IMR-90 (cell line): ENCODE measurements around the gene TMTC2.

Experiments
- MAFK ChIP-seq: IDR thresholded peaks from 2 replicates; pipeline ENCODE4 v1.6.1; 2012; ENCODE audit warnings: low read depth, low read length, improper control_type of control experiment
- MAZ ChIP-seq: IDR thresholded peaks from 2 replicates; pipeline ENCODE4 v1.6.1; 2012; ENCODE audit warnings: low read depth, mild to moderate bottlenecking, low read length, improper control_type of control experiment, moderate library complexity, borderline replicate concordance
- POLR2A ChIP-seq: IDR thresholded peaks from 2 replicates; pipeline ENCODE4 v1.6.1; 2012; ENCODE audit warnings: mild to moderate bottlenecking, low read depth, low read length
- TF ChIP-seq, protein P1 (sequence below): conservative IDR thresholded peaks from 2 replicates; pipeline ENCODE4 v1.5.1; 2012; ENCODE audit warnings: mild to moderate bottlenecking, low read depth, low read length, improper control_type of control experiment
- TF ChIP-seq, protein P2 (sequence below): fragments of 150-350 bp; IDR thresholded peaks from 2 replicates; pipeline ENCODE4 v1.6.1; 2016; ENCODE audit warnings: low read depth, mild to moderate bottlenecking, low read length, moderate library complexity, borderline replicate concordance

DNA sequence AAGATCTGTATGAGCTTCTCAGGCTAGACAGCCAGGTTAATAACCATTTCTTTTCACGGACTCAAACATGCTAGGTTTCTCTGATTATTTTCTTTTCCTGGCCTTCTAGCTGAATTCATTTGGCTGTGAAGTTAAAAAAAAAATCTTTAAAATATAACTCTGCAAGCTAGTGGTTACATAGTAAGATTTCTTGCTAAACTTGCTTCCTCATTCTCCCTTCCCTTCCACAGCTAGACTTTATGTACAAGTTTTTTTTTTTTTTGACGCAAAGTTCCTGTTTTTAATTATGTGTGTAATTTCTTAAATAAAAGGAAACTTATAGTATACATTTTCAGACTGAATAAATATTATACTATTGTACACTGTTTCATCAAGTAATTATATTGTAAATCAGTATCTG lies 145.4 kb downstream of the TMTC2 start:
- TF ChIP-seq POLR2A: no peak
- TF ChIP-seq, protein P1, sequence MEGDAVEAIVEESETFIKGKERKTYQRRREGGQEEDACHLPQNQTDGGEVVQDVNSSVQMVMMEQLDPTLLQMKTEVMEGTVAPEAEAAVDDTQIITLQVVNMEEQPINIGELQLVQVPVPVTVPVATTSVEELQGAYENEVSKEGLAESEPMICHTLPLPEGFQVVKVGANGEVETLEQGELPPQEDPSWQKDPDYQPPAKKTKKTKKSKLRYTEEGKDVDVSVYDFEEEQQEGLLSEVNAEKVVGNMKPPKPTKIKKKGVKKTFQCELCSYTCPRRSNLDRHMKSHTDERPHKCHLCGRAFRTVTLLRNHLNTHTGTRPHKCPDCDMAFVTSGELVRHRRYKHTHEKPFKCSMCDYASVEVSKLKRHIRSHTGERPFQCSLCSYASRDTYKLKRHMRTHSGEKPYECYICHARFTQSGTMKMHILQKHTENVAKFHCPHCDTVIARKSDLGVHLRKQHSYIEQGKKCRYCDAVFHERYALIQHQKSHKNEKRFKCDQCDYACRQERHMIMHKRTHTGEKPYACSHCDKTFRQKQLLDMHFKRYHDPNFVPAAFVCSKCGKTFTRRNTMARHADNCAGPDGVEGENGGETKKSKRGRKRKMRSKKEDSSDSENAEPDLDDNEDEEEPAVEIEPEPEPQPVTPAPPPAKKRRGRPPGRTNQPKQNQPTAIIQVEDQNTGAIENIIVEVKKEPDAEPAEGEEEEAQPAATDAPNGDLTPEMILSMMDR: no peak
- no peak for TF ChIP-seq MAZ
- no peak for TF ChIP-seq MAFK
- TF ChIP-seq, protein P2, sequence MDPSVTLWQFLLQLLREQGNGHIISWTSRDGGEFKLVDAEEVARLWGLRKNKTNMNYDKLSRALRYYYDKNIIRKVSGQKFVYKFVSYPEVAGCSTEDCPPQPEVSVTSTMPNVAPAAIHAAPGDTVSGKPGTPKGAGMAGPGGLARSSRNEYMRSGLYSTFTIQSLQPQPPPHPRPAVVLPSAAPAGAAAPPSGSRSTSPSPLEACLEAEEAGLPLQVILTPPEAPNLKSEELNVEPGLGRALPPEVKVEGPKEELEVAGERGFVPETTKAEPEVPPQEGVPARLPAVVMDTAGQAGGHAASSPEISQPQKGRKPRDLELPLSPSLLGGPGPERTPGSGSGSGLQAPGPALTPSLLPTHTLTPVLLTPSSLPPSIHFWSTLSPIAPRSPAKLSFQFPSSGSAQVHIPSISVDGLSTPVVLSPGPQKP: no peak
